GM18868 (cell line): ENCODE data around the gene ABCC8.

Source experiments
- ATAC-seq: cut with Tn5 transposase; IDR thresholded peaks from one replicate; pipeline ENCODE4 v1.9.1; 2021; ENCODE audit warnings: mild to moderate bottlenecking, moderate library complexity; ENCODE audit not compliant: unreplicated experiment

The ABCC8 gene

GRCh38 chr11:17506314-17506713 lies 29.7 kb upstream of the ABCC8 start:
- no peak for ATAC-seq

GRCh38 chr11:17505146-17505545 lies 28.5 kb upstream of the ABCC8 start:
- no peak for ATAC-seq

- peak; percentile 70 for ATAC-seq
These were observed 27.9 kb upstream of the ABCC8 start for GRCh38 chr11:17504330-17505107.

- ATAC-seq: no peak
These were observed 26.0 kb upstream of the ABCC8 start for GRCh38 chr11:17502630-17503029.

GRCh38 chr11:17500673-17501072 lies 24.0 kb upstream of the ABCC8 start:
- ATAC-seq: no peak

GRCh38 chr11:17498475-17498874 lies 21.8 kb upstream of the ABCC8 start:
- ATAC-seq: peak; percentile 64

GRCh38 chr11:17498058-17498457 lies 21.4 kb upstream of the ABCC8 start:
- no peak for ATAC-seq

GRCh38 chr11:17496406-17496805 lies 19.8 kb upstream of the ABCC8 start:
- no peak for ATAC-seq

GRCh38 chr11:17494019-17494418 lies 17.4 kb upstream of the ABCC8 start:
- ATAC-seq: no peak

GRCh38 chr11:17490938-17491337 lies 14.3 kb upstream of the ABCC8 start:
- ATAC-seq: no peak

GRCh38 chr11:17490232-17490631 lies 13.6 kb upstream of the ABCC8 start:
- no peak for ATAC-seq

GRCh38 chr11:17489751-17490150 lies 13.1 kb upstream of the ABCC8 start:
- ATAC-seq: no peak

- no peak for ATAC-seq
These were observed 11.9 kb upstream of the ABCC8 start for GRCh38 chr11:17488563-17488962.

- no peak for ATAC-seq
These were observed 10.0 kb upstream of the ABCC8 start for GRCh38 chr11:17486646-17487045.

- ATAC-seq: no peak
These were observed 6.9 kb upstream of the ABCC8 start for GRCh38 chr11:17483505-17483904.

GRCh38 chr11:17481905-17482304 lies 5.3 kb upstream of the ABCC8 start:
- ATAC-seq: no peak

GRCh38 chr11:17479284-17480214 lies 2.9 kb upstream of the ABCC8 start:
- ATAC-seq: no peak

GRCh38 chr11:17478070-17478469 lies 1.4 kb upstream of the ABCC8 start:
- no peak for ATAC-seq

- no peak for ATAC-seq
These were observed 716 bp upstream of the ABCC8 start for GRCh38 chr11:17477361-17477760.

- no peak for ATAC-seq
These were observed 364 bp upstream of the ABCC8 start for GRCh38 chr11:17477084-17477333.

GRCh38 chr11:17475666-17476316 lies 854 bp downstream of the ABCC8 start:
- no peak for ATAC-seq
